HG03196 (cell line): ENCODE data around the gene GFOD1.
"Not testable (repeated sequence)": the region's sequence is repeated elsewhere in the genome, so short reads cannot be mapped to it uniquely, and the experiment has no call there.

ENCODE experiments used
- ATAC-seq: cut with Tn5 transposase; IDR thresholded peaks from one replicate; pipeline ENCODE4 v1.9.1; 2021; ENCODE audit not compliant: unreplicated experiment

Gene GFOD1

GRCh38 chr6:13407709-13408695, 79.4 kb downstream of the GFOD1 start:
- ATAC-seq: no peak

GRCh38 chr6:13407368-13407708, 80.1 kb downstream of the GFOD1 start:
- no peak for ATAC-seq

GRCh38 chr6:13406781-13407180, 80.6 kb downstream of the GFOD1 start:
- no peak for ATAC-seq

GRCh38 chr6:13405961-13406477, 81.4 kb downstream of the GFOD1 start:
- ATAC-seq: no peak

- no peak for ATAC-seq
Observed at GRCh38 chr6:13404892-13405254, 82.5 kb downstream of the GFOD1 start.

- no peak for ATAC-seq
Observed at GRCh38 chr6:13404228-13404891, 83.0 kb downstream of the GFOD1 start.

- no peak for ATAC-seq
Observed at GRCh38 chr6:13402711-13403110, 84.7 kb downstream of the GFOD1 start.

- ATAC-seq: no peak
Observed at GRCh38 chr6:13400772-13401171, 86.6 kb downstream of the GFOD1 start.

GRCh38 chr6:13398421-13398994, 88.9 kb downstream of the GFOD1 start:
- no peak for ATAC-seq

GRCh38 chr6:13398069-13398381, 89.4 kb downstream of the GFOD1 start:
- no peak for ATAC-seq

- ATAC-seq: peak; percentile 73
Observed at GRCh38 chr6:13397359-13398068, 89.9 kb downstream of the GFOD1 start.

GRCh38 chr6:13396241-13396792, 91.1 kb downstream of the GFOD1 start:
- no peak for ATAC-seq

- no peak for ATAC-seq
Observed at GRCh38 chr6:13395272-13396237, 91.8 kb downstream of the GFOD1 start.

GRCh38 chr6:13392462-13392861, 94.9 kb downstream of the GFOD1 start:
- no peak for ATAC-seq

- no peak for ATAC-seq
Observed at GRCh38 chr6:13391537-13391936, 95.9 kb downstream of the GFOD1 start.

- ATAC-seq: no peak
Observed at GRCh38 chr6:13390658-13391057, 96.7 kb downstream of the GFOD1 start.

GRCh38 chr6:13389237-13389636, 98.2 kb downstream of the GFOD1 start:
- not testable (repeated sequence) for ATAC-seq

- ATAC-seq: not testable (repeated sequence)
Observed at GRCh38 chr6:13388769-13389168, 98.6 kb downstream of the GFOD1 start.

- no peak for ATAC-seq
Observed at GRCh38 chr6:13384966-13385365, 102.4 kb downstream of the GFOD1 start.

- ATAC-seq: no peak
Observed at GRCh38 chr6:13384506-13384905, 102.9 kb downstream of the GFOD1 start.
